HepG2 (cell line): Measurements from ENCODE around the gene TGM3. TPM values are rescaled to one million over a fixed set of nuclear protein-coding genes. Genes with fewer than 3 reads are reported as not detected.

Experiments
- ATAC-seq: fragments of 200-7000 bp; cut with Tn5 transposase; 3 replicates; pipeline ENCODE4 v1.9.1; 2020; ENCODE audit warnings: mild to moderate bottlenecking, moderate library complexity
- BruUV-seq: library from RNA; stranded (reverse); fragments of 400-500 nt; replicated peaks from 2 replicates; lab custom pipeline; 2021; lab: Mats Ljungman, UMichigan
- CTCF ChIA-PET: fragments of 300-600 bp; formaldehyde crosslinking; extraction: SDS; loops from one replicate; lab custom pipeline; 2021; ENCODE audit warnings: low total read pairs, inconsistent platforms, low intra/inter-chr PET ratio; lab: Yijun Ruan, JAX
- POLR2A ChIA-PET: fragments of 350-600 bp; sonication (Branson Sonifier 250); formaldehyde crosslinking; loops from one replicate; lab custom pipeline; 2020; ENCODE audit warnings: antibody characterized with exemption, inconsistent platforms; lab: Yijun Ruan, JAX
- DNase-seq: peaks from one replicate; pipeline ENCODE4 v3.0.0-alpha.2; 2015; ENCODE audit warnings: low spot score
- FAIRE-seq: peaks from 3 replicates; lab custom pipeline; 2011; peaks lifted over from hg19 to GRCh38; lab: Jason Lieb, UNC
- H2AFZ ChIP-seq: one replicate; pipeline ENCODE4 v1.6.1; 2011; ENCODE audit warnings: low read length, inconsistent platforms
- H3K27ac ChIP-seq: fragments of 300-600 bp; 3 replicates; pipeline ENCODE4 v1.8.0; 2011; ENCODE audit warnings: mixed run types, mild to moderate bottlenecking, mixed read lengths, low read length, inconsistent platforms; ENCODE audit not compliant: insufficient read depth; ENCODE audit errors: extremely low read length
- H3K27me3 ChIP-seq, 2 experiments: fragments of 200-600 bp in 1 of 2; 2 replicates in 1 of 2; 3 replicates in 1 of 2; pipeline versions ENCODE4 v1.6.0 to v1.8.0; 2011; ENCODE audit warnings: low read length in 2 of 2, mild to moderate bottlenecking in 2 of 2, moderate library complexity in 2 of 2, inconsistent platforms in 1 of 2; ENCODE audit not compliant: insufficient read depth in 2 of 2, control insufficient read depth in 1 of 2
- H3K36me3 ChIP-seq, 2 experiments: fragments of 200-600 bp in 1 of 2; replicated peaks in 1 of 2; 2 replicates in 1 of 2; 3 replicates in 1 of 2; pipeline versions ENCODE4 v1.5.1 to v1.8.0; 2011; ENCODE audit warnings: low read length in 2 of 2, inconsistent platforms in 1 of 2; ENCODE audit not compliant: insufficient read depth in 2 of 2, control insufficient read depth in 1 of 2
- H3K4me1 ChIP-seq: 2 replicates; pipeline ENCODE4 v1.5.1; 2012; ENCODE audit warnings: low read length, inconsistent platforms; ENCODE audit not compliant: insufficient read depth
- H3K4me2 ChIP-seq: 2 replicates; pipeline ENCODE4 v1.6.0; 2011; ENCODE audit warnings: low read depth, low read length, inconsistent platforms
- H3K4me3 ChIP-seq, 3 experiments: fragments of 200-600 bp in 1 of 3; sonication (generic), shearing (Covaris generic) in 1 of 3; replicated peaks in 1 of 3; 2 replicates each; pipeline ENCODE4 v1.5.1; 2011 to 2016; ENCODE audit warnings: low read length in 3 of 3, inconsistent platforms in 2 of 3, low read depth in 2 of 3, mild to moderate bottlenecking in 2 of 3, control low read depth in 1 of 3, mixed read lengths in 1 of 3; ENCODE audit not compliant: insufficient read depth in 1 of 3
- H3K79me2 ChIP-seq: one replicate; pipeline ENCODE4 v1.6.1; 2011; ENCODE audit warnings: low read length, inconsistent platforms; ENCODE audit not compliant: insufficient read depth
- H3K9ac ChIP-seq: 2 replicates; pipeline ENCODE4 v1.6.0; 2011; ENCODE audit warnings: mild to moderate bottlenecking, low read depth, low read length, inconsistent platforms; ENCODE audit not compliant: insufficient read depth
- H3K9me3 ChIP-seq: 2 replicates; pipeline ENCODE4 v1.5.1; 2012; ENCODE audit warnings: mild to moderate bottlenecking, low read length
- H4K20me1 ChIP-seq: 2 replicates; pipeline ENCODE4 v1.6.0; 2011; ENCODE audit warnings: inconsistent platforms, mild to moderate bottlenecking, low read length, moderate library complexity; ENCODE audit not compliant: insufficient read depth
- NCOA5 ChIP-seq: sonication (generic); formaldehyde crosslinking; IDR thresholded peaks from 2 replicates; pipeline ENCODE4 v1.4.0; 2020; ENCODE audit warnings: missing genetic modification reagents
- POLR2AphosphoS2 ChIP-seq: IDR thresholded peaks from 2 replicates; pipeline ENCODE4 v1.6.1; 2011; ENCODE audit warnings: low read depth, low read length, improper control_type of control experiment
- REXO4 ChIP-seq: sonication (generic); formaldehyde crosslinking; IDR thresholded peaks from 2 replicates; pipeline ENCODE4 v1.8.0; 2022; ENCODE audit warnings: missing genetic modification reagents, mild to moderate bottlenecking, borderline replicate concordance
- SAP130 ChIP-seq: IDR thresholded peaks from 2 replicates; pipeline ENCODE4 v1.6.1; 2016; ENCODE audit warnings: low read depth
- SIX1 ChIP-seq: sonication (generic); formaldehyde crosslinking; IDR thresholded peaks from 2 replicates; pipeline ENCODE4 v1.4.0; 2020; ENCODE audit warnings: missing genetic modification reagents, borderline replicate concordance
- WGBS: methylation state at CpG from one replicate; pipeline ENCODE4 v1.1.6; 2017; ENCODE audit warnings: low lambda C conversion rate; 5-methylcytosine and 5-hydroxymethylcytosine counted together
- in situ Hi-C: cut with HindIII; loops from 2 replicates; pipeline ENCODE4 v1.10.0; 2017; ENCODE audit warnings: low pct_unique_long_range_greater_than_20kb; ENCODE audit not compliant: extremely low pct_ligation_motif_present
- intact Hi-C: fragments of 100-400 bp; cut with micrococcal nuclease; formaldehyde crosslinking; loops from one replicate; pipeline ENCODE4 v1.10.0; 2022; ENCODE audit not compliant: unreplicated experiment
- polyA plus RNA-seq, 8 experiments: library from polyadenylated mRNA; depleted of rRNA in 3 of 8; stranded (reverse) in 7 of 8; unstranded in 1 of 8; fragments of >200 nt; fragmentation: Illumina TruSeq in 4 of 8; extraction: Trizol in 4 of 8; gene quantifications; 2 replicates each; pipeline versions ENCODE4 v1.2.1 to v1.2.3, GENCODE V29; 2011 to 2016; ENCODE audit warnings: low read depth in 4 of 8, missing spikeins in 1 of 8, mixed read lengths in 1 of 8; ENCODE audit not compliant: insufficient read depth in 1 of 8
- total RNA-seq, 5 experiments: library from RNA; depleted of rRNA; stranded (reverse); fragments of >200 nt; fragmentation: Illumina TruSeq; extraction: Trizol; gene quantifications; 2 replicates each; pipeline ENCODE4 v1.2.3, GENCODE V29; 2016; ENCODE audit warnings: low read depth in 1 of 5
- TF ChIP-seq, protein P1 (sequence below): sonication (generic); formaldehyde crosslinking; IDR thresholded peaks from 2 replicates; pipeline ENCODE4 v1.9.0; 2021; ENCODE audit warnings: missing genetic modification reagents, mild to moderate bottlenecking, borderline replicate concordance
- TF ChIP-seq, protein P2 (sequence below): sonication (generic); formaldehyde crosslinking; IDR thresholded peaks from 2 replicates; pipeline ENCODE4 v1.8.0; 2022; ENCODE audit warnings: mild to moderate bottlenecking, missing genetic modification reagents, moderate library complexity
- TF ChIP-seq, protein P3 (sequence below): sonication (generic); formaldehyde crosslinking; IDR thresholded peaks from 2 replicates; pipeline ENCODE4 v1.4.0; 2020; ENCODE audit warnings: missing genetic modification reagents, borderline replicate concordance
- TF ChIP-seq, protein P4 (sequence below): sonication (generic); formaldehyde crosslinking; IDR thresholded peaks from 2 replicates; pipeline ENCODE4 v1.9.0; 2021; ENCODE audit warnings: missing genetic modification reagents, borderline replicate concordance

The TGM3 gene
- total and polyA plus RNA-seq, 2 of the 13 experiments (the other 11 are each of a cell fraction or from before 2014, with no cell fraction given) = not detected

DNA sequence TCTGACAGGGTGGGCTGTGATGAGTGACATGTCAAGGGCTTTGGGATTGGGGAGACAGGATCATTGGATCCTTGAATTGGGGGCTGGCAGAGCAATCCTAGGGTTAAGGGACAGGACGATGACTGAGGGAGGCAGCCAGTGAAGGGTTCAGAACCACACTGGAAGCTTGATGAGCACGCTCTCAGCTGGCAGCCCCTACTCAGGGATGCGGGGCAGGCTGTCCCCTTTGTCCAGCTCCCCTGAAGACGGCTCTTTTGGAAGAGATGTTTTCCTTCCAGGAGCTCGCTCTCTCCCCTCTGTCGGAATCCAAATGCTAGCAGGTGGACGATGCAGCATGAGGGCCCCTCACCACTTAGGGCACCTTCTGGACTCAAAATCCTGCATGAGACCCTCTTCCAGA, 8.4 kb downstream of the TGM3 start (continued):
- TF ChIP-seq, protein P1, sequence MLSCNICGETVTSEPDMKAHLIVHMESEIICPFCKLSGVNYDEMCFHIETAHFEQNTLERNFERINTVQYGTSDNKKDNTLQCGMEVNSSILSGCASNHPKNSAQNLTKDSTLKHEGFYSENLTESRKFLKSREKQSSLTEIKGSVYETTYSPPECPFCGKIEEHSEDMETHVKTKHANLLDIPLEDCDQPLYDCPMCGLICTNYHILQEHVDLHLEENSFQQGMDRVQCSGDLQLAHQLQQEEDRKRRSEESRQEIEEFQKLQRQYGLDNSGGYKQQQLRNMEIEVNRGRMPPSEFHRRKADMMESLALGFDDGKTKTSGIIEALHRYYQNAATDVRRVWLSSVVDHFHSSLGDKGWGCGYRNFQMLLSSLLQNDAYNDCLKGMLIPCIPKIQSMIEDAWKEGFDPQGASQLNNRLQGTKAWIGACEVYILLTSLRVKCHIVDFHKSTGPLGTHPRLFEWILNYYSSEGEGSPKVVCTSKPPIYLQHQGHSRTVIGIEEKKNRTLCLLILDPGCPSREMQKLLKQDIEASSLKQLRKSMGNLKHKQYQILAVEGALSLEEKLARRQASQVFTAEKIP = no peak

DNA sequence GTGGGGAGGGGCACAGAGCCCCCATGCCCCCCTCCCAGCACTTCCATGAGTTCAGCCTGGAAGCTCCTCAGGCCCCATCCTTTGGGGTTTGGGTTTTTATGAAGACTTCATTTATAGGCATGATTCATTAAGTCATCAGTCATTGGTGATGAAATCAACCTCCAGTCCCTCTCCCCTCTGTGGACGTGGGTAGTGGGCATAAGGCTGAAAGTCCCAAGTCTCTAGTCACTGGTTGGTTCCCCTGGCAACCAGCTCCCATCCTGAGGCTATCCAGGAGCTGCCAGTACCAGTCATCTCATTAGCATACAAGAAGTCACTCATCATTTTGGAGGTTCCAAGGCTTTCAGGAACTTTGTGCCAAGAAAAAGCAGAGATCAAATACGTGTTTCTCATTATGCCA, 9.2 kb downstream of the TGM3 start:
- Histone ChIP-seq H2AFZ (no peak overlapping the region), H3K27ac (no peak overlapping the region), H3K9ac (no peak overlapping the region), H3K36me3 (no peaks in the 10 kb centered on the region), H3K79me2 (no peaks in the 10 kb centered on the region), H3K4me1 (peaks cover 30% of the 10 kb centered on the region), H3K4me3 (no peak overlapping the region), H3K4me2 (no peak overlapping the region), H4K20me1 (no peaks in the 10 kb centered on the region), H3K9me3 (no peaks in the 10 kb centered on the region), H3K27me3 (0 out of 5 replicates have a peak, but pooled peaks cover 2 to 3% of the 10 kb centered on the region in 2 experiments)
- ChIA-PET CTCF (no interaction called here), POLR2A (no interaction called here)
- ATAC-seq (no peak), DNase-seq (no peak), FAIRE-seq (no peak)
- WGBS = 0% methylated on average over 2 of the region's 2 CpGs
- no peak for TF ChIP-seq SAP130 (CRISPR knock-in tag)
- TF ChIP-seq, protein P2, sequence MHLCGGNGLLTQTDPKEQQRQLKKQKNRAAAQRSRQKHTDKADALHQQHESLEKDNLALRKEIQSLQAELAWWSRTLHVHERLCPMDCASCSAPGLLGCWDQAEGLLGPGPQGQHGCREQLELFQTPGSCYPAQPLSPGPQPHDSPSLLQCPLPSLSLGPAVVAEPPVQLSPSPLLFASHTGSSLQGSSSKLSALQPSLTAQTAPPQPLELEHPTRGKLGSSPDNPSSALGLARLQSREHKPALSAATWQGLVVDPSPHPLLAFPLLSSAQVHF (CRISPR knock-in tag) = no peak
- TF ChIP-seq NCOA5 (CRISPR knock-in tag) = no peak
- TF ChIP-seq REXO4 = no peak
- no peak for TF ChIP-seq POLR2AphosphoS2
- TF ChIP-seq, protein P3, sequence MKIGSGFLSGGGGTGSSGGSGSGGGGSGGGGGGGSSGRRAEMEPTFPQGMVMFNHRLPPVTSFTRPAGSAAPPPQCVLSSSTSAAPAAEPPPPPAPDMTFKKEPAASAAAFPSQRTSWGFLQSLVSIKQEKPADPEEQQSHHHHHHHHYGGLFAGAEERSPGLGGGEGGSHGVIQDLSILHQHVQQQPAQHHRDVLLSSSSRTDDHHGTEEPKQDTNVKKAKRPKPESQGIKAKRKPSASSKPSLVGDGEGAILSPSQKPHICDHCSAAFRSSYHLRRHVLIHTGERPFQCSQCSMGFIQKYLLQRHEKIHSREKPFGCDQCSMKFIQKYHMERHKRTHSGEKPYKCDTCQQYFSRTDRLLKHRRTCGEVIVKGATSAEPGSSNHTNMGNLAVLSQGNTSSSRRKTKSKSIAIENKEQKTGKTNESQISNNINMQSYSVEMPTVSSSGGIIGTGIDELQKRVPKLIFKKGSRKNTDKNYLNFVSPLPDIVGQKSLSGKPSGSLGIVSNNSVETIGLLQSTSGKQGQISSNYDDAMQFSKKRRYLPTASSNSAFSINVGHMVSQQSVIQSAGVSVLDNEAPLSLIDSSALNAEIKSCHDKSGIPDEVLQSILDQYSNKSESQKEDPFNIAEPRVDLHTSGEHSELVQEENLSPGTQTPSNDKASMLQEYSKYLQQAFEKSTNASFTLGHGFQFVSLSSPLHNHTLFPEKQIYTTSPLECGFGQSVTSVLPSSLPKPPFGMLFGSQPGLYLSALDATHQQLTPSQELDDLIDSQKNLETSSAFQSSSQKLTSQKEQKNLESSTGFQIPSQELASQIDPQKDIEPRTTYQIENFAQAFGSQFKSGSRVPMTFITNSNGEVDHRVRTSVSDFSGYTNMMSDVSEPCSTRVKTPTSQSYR = no peak
- no peak for TF ChIP-seq SIX1 (CRISPR knock-in tag)
- TF ChIP-seq, protein P4, sequence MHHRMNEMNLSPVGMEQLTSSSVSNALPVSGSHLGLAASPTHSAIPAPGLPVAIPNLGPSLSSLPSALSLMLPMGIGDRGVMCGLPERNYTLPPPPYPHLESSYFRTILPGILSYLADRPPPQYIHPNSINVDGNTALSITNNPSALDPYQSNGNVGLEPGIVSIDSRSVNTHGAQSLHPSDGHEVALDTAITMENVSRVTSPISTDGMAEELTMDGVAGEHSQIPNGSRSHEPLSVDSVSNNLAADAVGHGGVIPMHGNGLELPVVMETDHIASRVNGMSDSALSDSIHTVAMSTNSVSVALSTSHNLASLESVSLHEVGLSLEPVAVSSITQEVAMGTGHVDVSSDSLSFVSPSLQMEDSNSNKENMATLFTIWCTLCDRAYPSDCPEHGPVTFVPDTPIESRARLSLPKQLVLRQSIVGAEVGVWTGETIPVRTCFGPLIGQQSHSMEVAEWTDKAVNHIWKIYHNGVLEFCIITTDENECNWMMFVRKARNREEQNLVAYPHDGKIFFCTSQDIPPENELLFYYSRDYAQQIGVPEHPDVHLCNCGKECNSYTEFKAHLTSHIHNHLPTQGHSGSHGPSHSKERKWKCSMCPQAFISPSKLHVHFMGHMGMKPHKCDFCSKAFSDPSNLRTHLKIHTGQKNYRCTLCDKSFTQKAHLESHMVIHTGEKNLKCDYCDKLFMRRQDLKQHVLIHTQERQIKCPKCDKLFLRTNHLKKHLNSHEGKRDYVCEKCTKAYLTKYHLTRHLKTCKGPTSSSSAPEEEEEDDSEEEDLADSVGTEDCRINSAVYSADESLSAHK (CRISPR knock-in tag) = no peak
- intact Hi-C loops = no loop called here
- no TSS peak for BruUV-seq
- in situ Hi-C loops = no loop called here
